ENCODE measurements around the gene PRPF40A. TPM values are rescaled to one million over a fixed set of nuclear protein-coding genes. Genes with fewer than 3 reads are reported as not detected.

PRPF40A gene
- total and polyA plus RNA-seq, 2 experiments from 2014 or later, result 254 to 261 TPM

- Histone ChIP-seq H3K27ac (ENCODE audit: low read depth) (no peak overlapping the region), H3K4me2 (no peak overlapping the region), H3K4me1 (ENCODE audit: insufficient read depth) (no peaks in the 10 kb centered on the region), H3K79me2 (replicated peaks; ENCODE audit: insufficient read depth) (peaks cover 87% of the 10 kb centered on the region), H2AFZ (no peak overlapping the region), H4K20me1 (replicated peaks; ENCODE audit: insufficient read depth) (peaks cover 17% of the 10 kb centered on the region), H3K9me2 (ENCODE audit: insufficient read depth) (no peaks in the 10 kb centered on the region), H3K4me3 (no peak overlapping the region), H3K27me3 (ENCODE audit: insufficient read depth) (no peaks in the 10 kb centered on the region), H3K36me3 (ENCODE audit: insufficient read depth) (peaks cover 16% of the 10 kb centered on the region), H3F3A (replicated peaks; ENCODE audit: low read depth) (no peaks in the 10 kb centered on the region)
- H3K4me3 Mint-ChIP-seq, result no peak overlapping the region
- peaks cover under 1% of the 10 kb centered on the region for H3K27me3 Mint-ChIP-seq (ENCODE audit: insufficient read depth, low read depth, poor library complexity)
- peaks cover 4% of the 10 kb centered on the region; the same call in 2 of the 3 replicates for H3K9me3 Mint-ChIP-seq
- peaks cover 28% of the 10 kb centered on the region for H3K36me3 Mint-ChIP-seq (ENCODE audit: low read depth)
- no peak for TF ChIP-seq EZH2phosphoT487 (IDR thresholded peaks at IDR 0.05; ENCODE audit: unreplicated experiment)
- no peak for TF ChIP-seq CTCF (conservative IDR thresholded peaks at IDR 0.05; ENCODE audit: low read depth in 2 of 2)
- no peak for TF ChIP-seq CREB1 (CRISPR knock-in tag; IDR thresholded peaks at IDR 0.05; ENCODE audit: low read depth)
- TF ChIP-seq ETS1 (IDR thresholded peaks at IDR 0.05), result no peak
- no peak for DNase-seq (ENCODE audit: low spot score)
- ATAC-seq, result no peak
- H3K27ac Mint-ChIP-seq, result no peak overlapping the region
- H3K4me1 Mint-ChIP-seq, result peaks cover 4% of the 10 kb centered on the region; the same call in 1 of the 3 replicates
Observed at GRCh38 chr2:152696476-152696875, 20.8 kb downstream of the PRPF40A start.

DNA sequence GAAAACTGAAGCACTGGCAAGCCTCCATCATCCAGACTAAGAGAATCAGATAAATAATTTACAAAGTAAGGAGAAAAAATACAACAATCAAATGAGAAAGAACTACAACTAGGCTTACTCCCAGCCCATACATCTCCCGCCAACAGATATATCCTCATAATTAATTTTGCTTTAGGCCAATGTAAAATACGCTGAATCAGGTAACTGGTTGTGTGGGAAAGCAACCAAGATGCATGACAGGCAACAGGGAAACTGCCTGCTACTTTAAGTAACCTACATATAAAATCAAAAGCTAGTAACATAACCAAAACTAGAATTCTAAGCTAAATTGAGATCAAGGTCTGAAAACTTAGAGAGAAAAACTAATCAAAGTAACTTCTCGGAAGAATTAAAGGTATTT, 21.5 kb downstream of the PRPF40A start:
- no peaks in the 10 kb centered on the region for H3K27me3 Mint-ChIP-seq (ENCODE audit: insufficient read depth, low read depth, poor library complexity)
- Histone ChIP-seq H3K27ac (ENCODE audit: low read depth) (no peak overlapping the region), H3K79me2 (replicated peaks; ENCODE audit: insufficient read depth) (peaks cover 87% of the 10 kb centered on the region), H2AFZ (no peak overlapping the region), H3K36me3 (ENCODE audit: insufficient read depth) (peaks cover 16% of the 10 kb centered on the region), H4K20me1 (replicated peaks; ENCODE audit: insufficient read depth) (peaks cover 17% of the 10 kb centered on the region), H3K4me3 (no peak overlapping the region), H3K27me3 (ENCODE audit: insufficient read depth) (no peaks in the 10 kb centered on the region), H3K4me2 (no peak overlapping the region), H3K9me2 (ENCODE audit: insufficient read depth) (no peaks in the 10 kb centered on the region), H3F3A (replicated peaks; ENCODE audit: low read depth) (no peaks in the 10 kb centered on the region), H3K4me1 (ENCODE audit: insufficient read depth) (no peaks in the 10 kb centered on the region)
- no peaks in the 10 kb centered on the region for H3K9me3 Mint-ChIP-seq
- ATAC-seq (no peak), DNase-seq (ENCODE audit: low spot score) (no peak)
- no peak overlapping the region for H3K4me3 Mint-ChIP-seq
- peaks cover 24% of the 10 kb centered on the region; the same call in 2 of the 3 replicates for H3K36me3 Mint-ChIP-seq (ENCODE audit: low read depth)
- no peak overlapping the region for H3K27ac Mint-ChIP-seq
- 0 out of 3 replicates have a peak, but pooled peaks cover 2% of the 10 kb centered on the region for H3K4me1 Mint-ChIP-seq
- TF ChIP-seq EZH2 (IDR thresholded peaks at IDR 0.05; ENCODE audit: low read depth, unreplicated experiment) (no peak), STAT1 (IDR thresholded peaks at IDR 0.05; ENCODE audit: unreplicated experiment) (no peak), ETS1 (IDR thresholded peaks at IDR 0.05) (no peak), JUNB (IDR thresholded peaks at IDR 0.05; ENCODE audit: unreplicated experiment) (no peak), ZNF462 (CRISPR knock-in tag; IDR thresholded peaks at IDR 0.05) (no peak), EZH2phosphoT487 (IDR thresholded peaks at IDR 0.05; ENCODE audit: unreplicated experiment) (no peak), ZNF331 (CRISPR knock-in tag; IDR thresholded peaks at IDR 0.05; ENCODE audit: low read depth) (no peak), POLR2AphosphoS5 (IDR thresholded peaks at IDR 0.05; ENCODE audit: low read depth) (no peak)
